GM18517 (cell line): Measurements from ENCODE around the gene GOLGB1.
"Not testable (repeated sequence)": the region's sequence is repeated elsewhere in the genome, so short reads cannot be mapped to it uniquely, and the experiment has no call there.

Experiments used
- ATAC-seq: cut with Tn5 transposase; IDR thresholded peaks from one replicate; pipeline ENCODE4 v1.9.1; 2021; ENCODE audit warnings: mild to moderate bottlenecking, moderate library complexity; ENCODE audit not compliant: unreplicated experiment

GOLGB1 gene

DNA sequence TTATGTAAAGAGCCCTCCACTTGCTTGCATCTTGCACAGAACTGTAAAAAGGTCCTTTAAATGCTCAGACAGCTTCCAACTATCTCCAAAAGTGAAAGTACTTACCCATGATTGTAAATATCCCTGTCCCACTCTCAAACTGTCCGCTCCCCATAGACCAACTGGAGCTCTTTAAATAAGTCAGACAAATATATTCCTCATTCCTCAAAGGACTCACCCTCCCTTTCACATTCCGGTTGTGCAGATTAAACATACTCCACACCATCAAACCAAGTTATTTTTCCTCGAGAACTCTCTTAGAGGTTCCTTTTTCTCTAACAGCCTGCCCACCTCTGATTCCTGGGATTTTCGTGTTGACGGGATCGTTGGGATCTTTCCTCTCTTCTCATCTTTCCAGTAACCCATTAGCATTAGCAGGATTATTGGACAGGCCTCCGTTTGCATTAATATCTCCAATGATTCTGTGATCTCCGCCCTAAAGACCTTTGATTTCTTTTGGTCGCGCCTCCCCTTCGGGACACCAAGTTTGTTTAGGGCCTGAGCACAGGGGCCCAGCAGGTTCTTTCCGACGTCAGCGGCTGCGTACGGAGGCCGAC, 763 bp downstream of the GOLGB1 start:
- no peak for ATAC-seq

DNA sequence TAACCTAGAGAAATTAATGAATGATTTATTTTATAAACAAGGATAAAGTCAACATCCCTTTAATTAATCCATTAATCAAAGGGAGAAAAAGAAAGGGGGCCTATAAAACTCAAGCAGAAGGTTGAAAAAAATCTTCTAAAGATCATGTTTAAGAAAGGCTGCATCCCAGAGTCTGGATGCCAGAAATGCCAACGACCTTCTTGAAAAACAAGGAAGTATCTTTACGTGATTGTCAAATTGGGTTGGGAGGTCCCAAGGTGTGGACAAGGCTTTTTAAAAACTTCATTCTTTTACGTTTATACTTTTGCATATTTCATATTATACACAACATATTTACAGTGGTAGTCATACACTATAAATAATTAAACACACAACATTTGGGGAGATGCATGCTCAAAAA, 1.6 kb downstream of the GOLGB1 start:
- ATAC-seq: no peak

DNA sequence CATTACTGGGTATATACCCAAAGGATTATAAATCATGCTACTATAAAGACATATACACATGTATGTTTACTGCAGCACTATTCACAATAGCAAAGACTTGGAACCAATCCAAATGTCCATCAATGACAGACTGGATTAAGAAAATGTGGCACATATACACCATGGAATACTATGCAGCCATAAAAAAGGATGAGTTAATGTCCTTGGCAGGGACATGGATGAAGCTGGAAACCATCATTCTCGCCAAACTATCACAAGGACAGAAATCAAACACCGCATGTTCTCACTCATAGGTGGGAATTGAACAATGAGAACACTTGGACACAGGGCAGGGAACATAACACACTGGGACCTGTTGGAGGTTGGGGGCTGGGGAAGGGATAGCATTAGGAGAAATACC, 6.4 kb downstream of the GOLGB1 start:
- ATAC-seq: not testable (repeated sequence)

DNA sequence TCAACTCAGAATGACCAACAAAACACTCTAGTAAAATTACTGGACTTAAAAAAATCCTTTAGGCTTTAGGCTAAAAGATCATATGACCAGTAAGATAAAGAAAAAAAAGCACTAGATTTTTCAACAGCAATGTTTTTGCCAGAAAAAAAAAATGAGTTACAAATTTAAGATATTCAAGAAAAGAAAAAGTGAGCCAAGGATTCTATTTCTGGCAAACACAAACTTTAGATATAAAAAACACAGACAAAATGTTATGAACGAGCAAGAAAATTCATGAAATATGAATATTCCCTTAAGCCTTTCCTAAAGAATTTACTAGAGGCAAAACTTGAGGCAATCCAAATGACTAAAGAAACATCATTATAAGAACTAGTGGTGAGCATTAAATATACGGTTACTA, 8.6 kb downstream of the GOLGB1 start:
- ATAC-seq: no peak

DNA sequence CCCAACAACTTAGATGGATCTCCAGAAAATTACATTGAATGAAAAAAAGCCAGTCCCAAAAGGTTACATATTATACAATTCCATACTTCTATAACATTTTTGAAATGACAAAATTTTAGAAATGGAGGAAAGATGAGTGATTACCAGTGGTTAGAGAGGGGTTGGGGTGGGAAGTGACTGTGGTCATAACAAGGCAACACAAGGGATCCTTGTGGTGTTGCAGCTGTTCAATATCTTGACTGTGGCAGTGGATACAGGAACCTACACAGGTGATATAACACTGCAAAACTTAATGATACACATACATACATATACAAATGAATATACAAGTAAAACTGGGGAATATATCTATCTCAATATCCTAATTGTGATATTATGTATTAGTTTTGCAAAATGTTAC, 9.6 kb downstream of the GOLGB1 start:
- no peak for ATAC-seq

DNA sequence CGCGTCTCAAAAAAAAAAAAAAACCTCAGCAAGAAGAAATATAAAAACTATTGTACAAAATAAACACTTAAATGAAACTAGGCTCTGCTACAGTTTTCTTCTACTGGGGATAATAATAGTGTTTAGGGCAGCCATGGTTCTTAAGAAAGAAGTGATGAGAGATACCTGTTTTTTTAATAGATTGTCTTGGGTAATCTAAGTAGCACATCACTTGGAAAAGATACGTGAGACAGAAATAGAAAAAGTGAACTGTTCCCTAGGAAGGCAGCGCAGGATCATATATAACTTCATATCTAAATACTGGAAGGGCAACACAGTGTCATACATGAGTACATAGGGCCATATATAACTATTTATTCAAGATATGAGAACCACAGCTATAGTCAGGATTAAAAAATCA, 11.9 kb downstream of the GOLGB1 start:
- no peak for ATAC-seq

DNA sequence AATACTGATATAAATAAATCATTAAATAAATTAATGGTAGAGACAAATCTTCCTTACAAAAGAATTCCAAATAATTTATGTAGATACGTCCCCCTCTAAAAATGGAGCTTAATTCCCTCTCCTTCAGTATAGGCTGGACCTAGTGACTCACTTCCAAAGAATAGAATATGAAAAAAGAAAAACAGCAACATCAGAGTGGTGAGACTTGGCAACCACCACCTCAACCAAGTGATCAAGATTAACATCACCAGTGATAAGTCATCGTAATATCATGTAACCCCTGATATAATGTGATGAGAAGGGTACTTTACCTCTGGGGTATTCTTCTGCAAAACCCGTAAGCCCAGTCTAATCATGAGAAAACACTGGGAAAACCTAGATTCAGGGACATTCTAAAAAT, 13.4 kb downstream of the GOLGB1 start:
- no peak for ATAC-seq

DNA sequence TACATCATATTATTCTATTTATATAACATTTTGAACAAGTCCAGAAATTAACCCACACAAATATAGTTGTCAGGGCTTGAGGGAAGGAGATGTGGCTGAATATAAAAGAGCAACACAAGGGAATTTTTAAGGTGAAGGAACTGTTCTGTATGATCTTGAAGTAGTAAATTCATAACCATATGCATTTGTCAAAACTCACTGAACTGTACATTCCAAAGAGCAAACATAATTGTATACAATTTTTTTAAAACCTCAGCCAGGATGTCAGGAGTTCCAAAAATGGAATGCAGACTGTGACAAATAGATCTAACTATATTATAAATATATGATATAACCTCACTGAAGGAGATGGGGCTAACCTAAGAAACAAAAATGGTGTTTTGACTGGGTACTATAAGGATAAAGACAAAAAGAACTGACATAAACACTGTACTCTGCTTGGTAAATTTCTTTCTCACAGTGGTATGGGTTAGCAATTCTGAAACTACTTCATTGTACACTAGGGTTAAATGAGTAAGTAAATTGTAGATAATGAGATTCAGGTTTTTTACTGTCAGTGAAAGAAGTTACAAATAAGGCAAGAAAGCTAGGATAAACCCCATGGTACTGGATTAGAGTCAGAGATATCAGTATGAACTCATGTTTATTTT, 14.4 kb downstream of the GOLGB1 start:
- peak; percentile 96 for ATAC-seq

DNA sequence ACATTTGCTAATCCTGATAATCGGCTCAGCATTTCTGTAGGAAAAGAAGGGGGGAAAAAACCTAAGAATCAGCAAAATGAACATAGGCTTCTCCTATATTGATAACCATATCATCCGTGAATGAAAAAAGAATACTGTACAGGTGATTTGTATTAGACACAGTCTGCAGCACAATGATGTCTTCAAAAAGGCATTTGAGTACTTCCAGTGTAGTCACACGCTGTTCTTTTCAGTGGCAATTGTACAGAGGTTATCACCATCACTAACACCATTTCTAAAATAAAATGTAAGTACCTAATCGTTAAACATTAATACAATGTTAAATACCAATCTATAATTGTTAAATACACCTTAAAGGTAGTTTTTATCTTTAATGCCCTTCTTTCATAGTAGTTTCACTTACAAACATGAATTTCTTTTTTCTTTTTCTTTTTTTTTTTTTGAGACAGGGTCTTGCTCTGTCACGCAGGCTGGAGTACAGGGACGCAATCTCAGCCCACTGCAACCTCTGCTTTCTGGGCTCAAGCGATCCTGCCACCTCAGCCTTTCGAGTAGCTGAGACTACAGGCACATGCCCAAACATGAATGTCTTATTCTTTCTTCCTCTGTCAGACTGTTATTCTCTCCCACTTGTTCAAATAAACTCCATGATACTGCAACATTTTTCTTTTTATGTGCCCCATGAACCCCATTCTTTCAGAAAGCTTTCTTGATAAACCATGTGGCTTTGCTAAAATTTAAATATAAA, 18.4 kb downstream of the GOLGB1 start:
- ATAC-seq: no peak

DNA sequence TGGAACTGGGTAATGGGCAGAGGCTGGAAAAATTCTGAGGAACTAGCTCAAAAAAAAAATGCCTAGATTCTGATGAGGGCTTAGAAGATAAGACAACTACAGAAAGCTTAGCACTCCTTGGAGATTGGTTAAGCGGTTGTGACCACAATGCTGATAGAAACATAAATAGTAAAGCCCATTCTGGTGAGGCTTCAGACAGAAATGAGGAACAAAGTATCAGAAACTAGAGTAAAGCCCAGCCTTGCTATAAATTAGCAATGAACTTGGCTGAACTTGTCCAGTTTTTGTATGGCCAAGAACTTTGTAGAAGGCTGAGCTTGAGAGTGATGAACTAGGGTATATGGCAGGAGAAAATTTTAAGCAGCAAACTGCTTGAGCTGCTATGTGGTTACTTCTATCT, 25.4 kb downstream of the GOLGB1 start:
- peak; percentile 93 for ATAC-seq

DNA sequence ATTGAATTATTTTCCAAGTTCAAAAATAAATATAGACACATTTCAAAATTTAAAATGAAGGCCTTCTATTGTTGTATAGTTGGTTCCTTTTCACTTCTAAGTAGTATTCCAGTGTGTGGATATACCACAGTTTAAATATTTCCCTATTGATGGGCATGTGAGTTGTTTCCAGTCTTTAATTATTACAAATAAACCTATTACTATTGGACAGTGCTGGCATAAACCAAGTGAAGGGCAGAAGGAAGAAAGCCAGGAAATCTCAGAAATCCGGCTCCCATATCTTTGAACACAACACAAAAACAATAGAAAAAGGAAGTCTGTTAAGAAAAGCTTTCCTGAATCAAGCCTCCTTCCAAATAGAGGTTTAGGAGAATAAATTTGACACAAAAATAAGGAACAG, 26.1 kb downstream of the GOLGB1 start:
- ATAC-seq: no peak

DNA sequence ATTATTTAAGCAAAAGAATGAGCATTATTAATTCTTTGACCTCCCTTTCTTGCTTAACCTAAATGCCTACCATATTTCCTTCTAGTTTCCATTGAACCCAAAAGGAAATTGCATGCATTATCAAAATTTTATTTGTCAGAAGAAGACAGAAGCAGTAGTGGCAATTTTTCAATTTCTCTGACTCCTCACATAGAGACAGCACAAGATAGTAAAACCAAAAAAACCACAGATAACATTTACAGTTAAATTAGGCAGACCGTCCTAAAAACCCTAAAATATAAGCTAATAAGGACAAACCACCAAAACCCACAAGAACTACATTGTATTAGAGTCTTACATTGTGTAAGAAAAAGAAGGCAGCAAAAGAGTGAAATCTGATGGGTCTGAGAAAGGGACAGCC, 27.1 kb downstream of the GOLGB1 start:
- ATAC-seq: no peak

DNA sequence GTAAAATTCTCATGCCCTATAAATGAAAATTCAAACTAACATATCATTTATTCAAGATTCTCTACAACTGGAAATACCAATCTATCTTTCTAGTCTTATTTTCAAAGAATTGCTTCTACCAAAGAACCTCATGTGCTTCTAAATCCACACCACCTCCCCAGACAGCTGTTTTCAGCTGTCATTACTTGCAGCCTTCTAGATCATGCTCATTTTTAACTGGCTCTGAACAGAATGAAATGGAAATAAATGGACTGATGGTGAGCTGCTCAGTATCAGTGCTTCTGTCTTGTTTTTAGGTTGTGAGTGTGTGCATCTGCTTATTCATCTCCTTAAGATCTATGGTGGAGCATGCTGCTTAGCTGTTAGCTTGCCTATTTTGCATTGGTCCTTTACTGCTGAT, 29.4 kb downstream of the GOLGB1 start:
- no peak for ATAC-seq

DNA sequence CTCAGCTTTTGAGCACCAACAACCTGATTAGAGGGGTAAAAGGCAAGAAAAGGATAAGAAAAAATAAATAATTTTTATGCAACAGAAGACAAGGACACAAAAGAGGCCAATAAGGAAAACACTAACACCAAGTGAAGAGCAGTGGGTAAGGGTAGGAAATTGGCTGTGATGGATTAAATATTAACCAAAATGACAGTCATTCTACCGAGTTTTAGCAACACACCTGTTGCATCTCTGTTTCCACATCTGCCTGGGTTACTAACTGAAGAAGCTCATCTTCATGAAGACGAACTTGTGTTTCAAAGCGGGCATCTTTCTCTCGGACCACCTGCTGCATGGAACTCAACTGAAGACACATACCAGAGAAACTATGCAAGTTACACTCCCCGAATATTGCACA, 30.1 kb downstream of the GOLGB1 start:
- ATAC-seq: no peak

DNA sequence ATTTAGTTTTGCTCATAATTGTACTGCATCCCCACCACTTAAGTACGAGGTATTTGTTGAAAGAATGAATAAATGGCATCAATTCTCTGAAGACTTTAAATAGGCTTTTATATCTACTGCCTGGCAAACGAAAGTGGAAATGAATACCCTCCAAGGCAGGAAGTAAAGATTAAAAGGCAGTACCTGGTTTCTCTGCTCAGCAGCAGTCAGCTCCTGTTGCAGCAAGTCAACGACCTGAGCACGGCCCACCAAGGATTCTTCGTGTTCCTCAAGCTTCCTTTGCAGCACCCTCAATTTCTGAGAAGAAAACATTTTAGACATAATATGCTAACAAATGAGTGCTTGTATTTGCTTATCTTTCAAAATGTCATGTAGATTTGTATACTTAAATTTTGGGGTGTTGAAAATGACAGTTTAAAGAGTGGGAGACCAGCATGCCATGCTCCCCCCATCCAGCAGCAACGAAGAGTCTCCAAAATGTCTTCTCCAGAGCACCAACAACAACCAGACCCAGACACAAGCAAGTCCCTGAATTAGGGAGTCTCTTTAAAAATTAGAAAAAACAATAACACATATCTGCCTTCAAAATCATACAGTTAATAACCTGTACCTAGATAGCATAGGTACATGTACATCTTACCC, 31.2 kb downstream of the GOLGB1 start:
- ATAC-seq: no peak

DNA sequence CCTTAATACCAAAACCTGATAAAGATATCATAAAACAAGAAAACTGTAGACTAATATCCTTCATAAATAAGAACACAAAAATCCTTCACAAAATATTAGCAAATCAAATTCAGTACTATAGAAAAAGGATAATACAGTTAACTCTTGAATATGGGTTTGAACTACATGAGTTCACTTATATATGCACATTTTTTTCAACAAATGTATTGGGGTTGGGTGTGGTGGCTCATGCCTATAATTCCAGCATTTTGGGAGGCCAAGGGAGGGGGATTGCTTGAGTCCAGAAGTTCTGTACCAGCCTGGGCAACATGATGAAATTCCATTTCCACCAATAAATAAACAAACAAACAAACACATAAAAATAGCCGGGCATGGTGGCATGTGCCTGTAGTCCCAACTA, 39.2 kb downstream of the GOLGB1 start:
- ATAC-seq: no peak

DNA sequence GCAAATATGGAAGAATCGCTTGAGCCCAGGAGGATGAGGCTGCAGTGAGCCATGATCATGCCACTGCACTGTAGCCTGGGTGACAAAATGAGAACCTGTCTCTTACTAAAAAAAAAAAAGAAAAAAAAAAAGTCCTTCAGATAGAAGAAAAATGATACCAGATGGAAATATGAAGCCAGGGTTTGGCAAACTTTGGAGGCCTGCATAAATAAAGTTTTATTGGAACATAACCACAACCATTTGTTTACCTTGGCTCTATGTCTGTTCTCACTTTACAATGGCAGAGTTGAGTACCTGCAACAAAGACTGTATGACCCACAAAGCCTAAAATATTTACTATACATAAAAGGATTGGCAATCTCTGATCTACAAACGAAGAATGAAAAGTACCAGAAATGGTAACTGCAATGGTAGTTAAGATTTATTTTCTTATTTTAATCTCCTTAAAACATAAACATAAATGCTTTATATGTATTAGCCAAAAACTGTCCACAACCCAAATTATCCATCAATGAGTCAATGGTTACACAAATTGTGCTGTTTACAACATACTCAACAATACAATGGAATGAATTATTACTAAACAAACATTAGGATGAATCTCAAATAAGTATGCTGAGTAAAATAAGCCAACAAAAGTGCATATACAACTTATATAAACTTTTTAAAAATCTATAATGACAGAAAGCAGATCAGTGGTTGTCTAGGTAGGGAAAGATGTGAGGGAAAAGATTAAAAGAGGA, 41.8 kb downstream of the GOLGB1 start:
- ATAC-seq: no peak

DNA sequence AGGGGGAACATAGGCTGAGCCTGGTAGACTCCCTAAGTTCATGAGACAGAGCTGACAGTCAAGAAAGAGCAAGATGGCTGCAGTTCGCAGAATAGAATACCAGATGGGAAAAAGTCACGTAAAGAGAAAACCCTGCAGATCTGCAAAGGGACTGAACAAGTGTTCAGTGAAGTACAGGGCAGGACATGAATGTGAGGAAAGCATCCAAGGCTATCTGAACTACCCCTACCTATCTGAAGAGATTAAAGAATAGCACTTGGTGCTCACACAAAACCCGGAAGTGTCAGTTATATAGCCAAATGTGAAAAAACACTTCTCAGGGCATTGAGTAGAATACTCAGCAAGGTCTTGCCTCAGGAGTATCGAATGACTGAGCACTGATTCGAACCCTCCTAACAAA, 44.0 kb downstream of the GOLGB1 start:
- no peak for ATAC-seq

DNA sequence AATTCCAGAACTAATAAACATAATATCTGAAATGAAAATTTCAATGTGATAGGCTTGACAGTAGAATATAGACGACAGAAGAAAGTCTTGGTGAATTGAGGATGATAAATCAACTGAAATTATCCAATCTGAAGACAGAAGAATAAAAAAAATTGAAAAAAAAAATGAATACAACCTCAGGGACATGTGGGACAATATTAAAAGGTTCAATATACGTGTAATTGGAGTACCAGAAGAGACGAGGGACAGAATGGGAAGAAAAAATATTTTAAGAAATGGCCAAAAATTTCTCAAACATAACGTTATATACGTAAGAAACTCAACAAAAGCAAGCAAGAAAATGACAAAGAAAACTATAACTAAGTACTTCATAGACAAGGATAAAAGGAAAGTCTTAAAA, 45.6 kb downstream of the GOLGB1 start:
- ATAC-seq: no peak

DNA sequence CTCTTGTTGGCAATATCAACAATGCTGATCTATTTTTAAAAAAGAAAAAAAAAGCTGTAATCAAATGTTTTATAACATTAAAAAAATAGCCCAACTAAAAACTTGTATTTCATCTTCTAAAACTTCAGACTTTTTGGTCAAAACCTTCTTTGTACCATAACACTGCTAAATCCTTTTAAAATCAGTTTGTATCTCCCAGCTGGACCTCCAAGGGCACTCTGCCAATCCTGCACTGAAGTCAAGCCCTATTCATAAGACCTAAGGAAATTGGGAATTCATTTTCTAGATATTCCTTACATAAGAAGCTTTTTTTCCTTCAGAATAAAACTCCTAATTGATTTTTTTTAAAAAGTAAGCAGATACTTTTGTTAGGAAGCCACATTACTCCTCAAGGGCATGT, 50.6 kb downstream of the GOLGB1 start:
- ATAC-seq: no peak

DNA sequence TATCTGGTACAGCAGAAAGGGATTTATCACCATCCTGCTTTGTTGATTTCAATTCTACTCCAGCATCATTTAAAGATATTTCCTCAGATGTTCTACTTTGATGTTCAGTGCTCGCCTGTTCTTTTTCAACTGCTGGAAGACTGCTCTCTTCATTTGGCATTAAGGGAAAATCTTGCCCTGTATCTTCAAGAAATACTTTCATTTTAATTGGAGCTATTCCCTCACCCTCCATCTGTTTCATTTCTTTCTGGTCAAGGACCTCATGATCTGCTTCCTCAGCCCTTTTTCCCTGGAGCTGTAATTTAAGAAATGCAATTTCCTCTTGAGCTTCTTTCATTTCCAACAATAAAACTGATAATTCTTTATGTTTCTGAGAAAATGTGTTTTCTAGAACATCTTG, 51.1 kb downstream of the GOLGB1 start:
- ATAC-seq: no peak
